Measurements from ENCODE around the gene ENOX1. TPM values are rescaled to one million over a fixed set of nuclear protein-coding genes. Genes with fewer than 3 reads are reported as not detected.

ENOX1 gene
- total and polyA plus RNA-seq, 2 of the 8 experiments (the other 6 are each of a cell fraction or from before 2014, with no cell fraction given): 0.23 to 0.37 TPM

DNA sequence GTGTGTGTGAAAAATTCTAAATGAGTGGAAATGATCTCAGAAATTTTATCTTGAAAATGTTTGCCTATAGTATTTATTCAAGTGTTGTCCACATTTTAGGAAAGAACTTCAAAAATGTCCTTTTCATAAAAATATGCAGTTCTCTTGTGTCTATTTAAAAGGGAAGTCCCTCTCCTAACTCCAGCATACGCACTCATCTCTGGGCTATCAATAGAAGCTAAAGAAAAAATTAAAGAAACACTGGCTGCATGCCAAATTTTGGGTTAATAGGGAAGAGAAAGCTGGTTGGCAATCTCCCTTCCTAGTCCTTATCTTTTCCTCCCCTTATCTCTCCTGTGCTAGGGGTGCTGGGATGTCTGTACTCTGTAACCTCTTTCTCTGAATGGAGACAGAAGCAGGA, 313.3 kb downstream of the ENOX1 start:
- Histone ChIP-seq H4K8ac (ENCODE audit: extremely low read depth, insufficient read depth, low read length) (no peak overlapping the region), H4K91ac (replicated peaks; ENCODE audit: insufficient read length, low read length) (no peak overlapping the region), H3K4ac (replicated peaks; ENCODE audit: insufficient read length, low read depth, low read length) (no peak overlapping the region), H3K9me3 (ENCODE audit: insufficient read depth in 2 of 2, low read depth in 1 of 2, low read length in 1 of 2) (no peaks in the 10 kb centered on the region), H3K4me1 (replicated peaks in 1 of 4; ENCODE audit: control insufficient read depth in 3 of 4, insufficient read depth in 4 of 4, low read length in 3 of 4) (no peaks in the 10 kb centered on the region), H2BK120ac (replicated peaks; ENCODE audit: low read depth, low read length) (no peak overlapping the region), H2AFZ (ENCODE audit: low read length) (no peak overlapping the region), H2BK12ac (ENCODE audit: low read depth, low read length) (no peak overlapping the region), H4K5ac (ENCODE audit: insufficient read length, low read depth, low read length) (no peak overlapping the region), H3K79me1 (ENCODE audit: low read depth, low read length) (no peaks in the 10 kb centered on the region), H3K23me2 (ENCODE audit: low read depth, low read length) (no peaks in the 10 kb centered on the region), H3K4me2 (ENCODE audit: insufficient read depth in 1 of 2, low read depth in 2 of 2, low read length in 2 of 2) (no peak overlapping the region), H2BK15ac (ENCODE audit: low read length) (no peak overlapping the region), H3K9ac (replicated peaks in 1 of 4; ENCODE audit: extremely low read depth in 1 of 4, low read depth in 3 of 4, low read length in 3 of 4) (no peak overlapping the region), H3K27ac (ENCODE audit: low read depth, low read length) (no peak overlapping the region), H3K23ac (ENCODE audit: insufficient read length) (no peak overlapping the region), H3K18ac (ENCODE audit: extremely low read depth, low read length) (no peak overlapping the region), H3K36me3 (ENCODE audit: control insufficient read depth in 2 of 4, insufficient read depth in 4 of 4, low read length in 3 of 4) (no peaks in the 10 kb centered on the region), H3K27me3 (replicated peaks in 1 of 4; ENCODE audit: control insufficient read depth in 3 of 4, extremely low read depth in 1 of 4, insufficient read depth in 3 of 4, low read length in 3 of 4) (no peaks in the 10 kb centered on the region), H2AK5ac (ENCODE audit: low read depth, low read length) (no peak overlapping the region), H2BK20ac (ENCODE audit: low read length) (no peak overlapping the region), H3K14ac (ENCODE audit: insufficient read length) (no peak overlapping the region), H3K79me2 (ENCODE audit: control insufficient read depth in 1 of 2, insufficient read depth in 2 of 2, low read length in 2 of 2) (no peaks in the 10 kb centered on the region), H3K4me3 (ENCODE audit: extremely low read depth in 1 of 4, insufficient read depth in 2 of 4, low read depth in 3 of 4, low read length in 4 of 4) (no peak overlapping the region), H2BK5ac (ENCODE audit: low read depth, low read length) (no peak overlapping the region), H3K56ac (replicated peaks; ENCODE audit: insufficient read length, low read depth, low read length) (no peak overlapping the region), H4K20me1 (replicated peaks in 1 of 2; ENCODE audit: control insufficient read depth in 1 of 2, insufficient read depth in 2 of 2, low read length in 2 of 2) (no peaks in the 10 kb centered on the region)
- DNase-seq (ENCODE audit: low read depth in 1 of 2, low spot score in 2 of 2): no peak
- WGBS, 2 experiments (ENCODE audit: extremely low coverage in 1 of 2, insufficient coverage in 1 of 2, insufficient read length in 1 of 2, insufficient replicate concordance in 2 of 2, low coverage in 1 of 2, low lambda C conversion rate in 2 of 2, missing lambda C conversion rate in 1 of 2): 88% methylated on average over 1 of the region's 1 CpG; no CpG with 5 or more reads in 1 of the 2 experiments
- CTCF ChIA-PET (ENCODE audit: partially characterized antibody): interaction anchor here (0.6 kb wide), 1 partner anchor 740 kb away, joined by 3 read pairs; no protein-coding TSS in a partner anchor
- FAIRE-seq: no peak
- POLR2A ChIA-PET (ENCODE audit: partially characterized antibody): no interaction called here
- no peak for TF ChIP-seq CREB1 (IDR thresholded peaks at IDR 0.05)

Data from H1 (cell line).